ENCODE data around the gene BTBD16.

The BTBD16 gene

GRCh38 chr10:122311716-122312115 is 40.6 kb downstream of the BTBD16 start:
- no peak for DNase-seq

GRCh38 chr10:122316224-122316884 is 45.3 kb downstream of the BTBD16 start:
- DNase-seq, result no peak

GRCh38 chr10:122321960-122322359 is 50.9 kb downstream of the BTBD16 start:
- no peak for DNase-seq

GRCh38 chr10:122323189-122323588 is 52.1 kb downstream of the BTBD16 start:
- no peak for DNase-seq

GRCh38 chr10:122323941-122324675 is 53.0 kb downstream of the BTBD16 start:
- no peak for DNase-seq

- DNase-seq, result no peak
Observed at GRCh38 chr10:122325235-122325634, 54.1 kb downstream of the BTBD16 start.

- DNase-seq, result no peak
Observed at GRCh38 chr10:122326385-122326784, 55.3 kb downstream of the BTBD16 start.

GRCh38 chr10:122326806-122327205 is 55.7 kb downstream of the BTBD16 start:
- no peak for DNase-seq

- DNase-seq, result no peak
Observed at GRCh38 chr10:122327237-122328206, 56.4 kb downstream of the BTBD16 start.

- no peak for DNase-seq
Observed at GRCh38 chr10:122328676-122329075, 57.6 kb downstream of the BTBD16 start.

GRCh38 chr10:122329416-122329815 is 58.3 kb downstream of the BTBD16 start:
- no peak for DNase-seq

GRCh38 chr10:122331100-122331499 is 60.0 kb downstream of the BTBD16 start:
- DNase-seq, result peak in 4 of 56 donors; percentile 29 to 59 (median 50)

GRCh38 chr10:122331615-122332446 is 60.7 kb downstream of the BTBD16 start:
- peak in 38 of 56 donors; percentile 9 to 66 (median 43) for DNase-seq

- DNase-seq, result peak in 1 of 56 donors; percentile 37
Observed at GRCh38 chr10:122333037-122333436, 61.9 kb downstream of the BTBD16 start.

- DNase-seq, result no peak
Observed at GRCh38 chr10:122336332-122336731, 65.2 kb downstream of the BTBD16 start.

- no peak for DNase-seq
Observed at GRCh38 chr10:122336961-122337360, 65.9 kb downstream of the BTBD16 start.

- no peak for DNase-seq
Observed at GRCh38 chr10:122338609-122339441, 67.7 kb downstream of the BTBD16 start.

GRCh38 chr10:122341141-122341810 is 70.2 kb downstream of the BTBD16 start:
- DNase-seq, result no peak

Measured in nucleus accumbens (tissue), 56 donors.